GM18499 (cell line): ENCODE results near the gene EIF4G3.
"Not testable (repeated sequence)": the region's sequence is repeated elsewhere in the genome, so short reads cannot be mapped to it uniquely, and the experiment has no call there.

Experiments
- ATAC-seq: cut with Tn5 transposase; IDR thresholded peaks from one replicate; pipeline ENCODE4 v1.9.1; 2021; ENCODE audit warnings: moderate number of reproducible peaks; ENCODE audit not compliant: insufficient read depth, unreplicated experiment

EIF4G3 gene

GRCh38 chr1:21089299-21089698, 87.4 kb downstream of the EIF4G3 start:
- ATAC-seq = no peak

GRCh38 chr1:21084111-21084810, 92.4 kb downstream of the EIF4G3 start:
- ATAC-seq = no peak

- ATAC-seq = no peak
Observed at GRCh38 chr1:21082073-21082472, 94.6 kb downstream of the EIF4G3 start.

GRCh38 chr1:21077085-21077484, 99.6 kb downstream of the EIF4G3 start:
- ATAC-seq = no peak

- no peak for ATAC-seq
Observed at GRCh38 chr1:21072721-21073120, 104.0 kb downstream of the EIF4G3 start.

GRCh38 chr1:21069549-21069948, 107.1 kb downstream of the EIF4G3 start:
- no peak for ATAC-seq

- no peak for ATAC-seq
Observed at GRCh38 chr1:21068937-21069336, 107.8 kb downstream of the EIF4G3 start.

GRCh38 chr1:21067551-21068227, 109.0 kb downstream of the EIF4G3 start:
- ATAC-seq = no peak

- ATAC-seq = no peak
Observed at GRCh38 chr1:21066356-21067012, 110.2 kb downstream of the EIF4G3 start.

- ATAC-seq = no peak
Observed at GRCh38 chr1:21065851-21066250, 110.8 kb downstream of the EIF4G3 start.

GRCh38 chr1:21064057-21064456, 112.6 kb downstream of the EIF4G3 start:
- no peak for ATAC-seq

- ATAC-seq = no peak
Observed at GRCh38 chr1:21060523-21060922, 116.2 kb downstream of the EIF4G3 start.

- no peak for ATAC-seq
Observed at GRCh38 chr1:21059021-21059420, 117.7 kb downstream of the EIF4G3 start.

- ATAC-seq = no peak
Observed at GRCh38 chr1:21058035-21058793, 118.5 kb downstream of the EIF4G3 start.

GRCh38 chr1:21053189-21053928, 123.3 kb downstream of the EIF4G3 start:
- ATAC-seq = not testable (repeated sequence)

- no peak for ATAC-seq
Observed at GRCh38 chr1:21052034-21052433, 124.7 kb downstream of the EIF4G3 start.

- no peak for ATAC-seq
Observed at GRCh38 chr1:21051177-21051825, 125.4 kb downstream of the EIF4G3 start.

GRCh38 chr1:21050031-21050430, 126.7 kb downstream of the EIF4G3 start:
- no peak for ATAC-seq

GRCh38 chr1:21048462-21048861, 128.2 kb downstream of the EIF4G3 start:
- ATAC-seq = no peak

GRCh38 chr1:21046132-21046531, 130.6 kb downstream of the EIF4G3 start:
- ATAC-seq = no peak
